GM23338 (cell line): ENCODE results near the gene GAK. TPM values are rescaled to one million over a fixed set of nuclear protein-coding genes. Genes with fewer than 3 reads are reported as not detected.

Source experiments
- ATAC-seq: fragments of 200-7000 bp; cut with Tn5 transposase; 3 replicates; pipeline ENCODE4 v1.9.1; 2020
- DNase-seq: peaks from one replicate; pipeline ENCODE4 v3.0.0-alpha.2; 2015; ENCODE audit warnings: low spot score
- H2AFZ ChIP-seq: fragments of 200-600 bp; sonication (generic); 2 replicates; pipeline ENCODE4 v1.8.0; 2016; ENCODE audit warnings: antibody characterized with exemption, mild to moderate bottlenecking, moderate library complexity
- H3F3A ChIP-seq: fragments of 200-600 bp; sonication (generic); replicated peaks from 2 replicates; pipeline ENCODE4 v1.8.0; 2017; ENCODE audit warnings: antibody characterized with exemption, mixed run types, low read depth
- H3K27ac ChIP-seq: fragments of 200-600 bp; sonication (generic); 2 replicates; pipeline ENCODE4 v1.6.1; 2016; ENCODE audit warnings: low read depth
- H3K27me3 ChIP-seq: fragments of 200-600 bp; sonication (generic); 2 replicates; pipeline ENCODE4 v1.8.0; 2016; ENCODE audit warnings: mild to moderate bottlenecking, mixed run types, moderate library complexity; ENCODE audit not compliant: insufficient read depth
- H3K36me3 ChIP-seq: fragments of 200-600 bp; sonication (generic); 2 replicates; pipeline ENCODE4 v1.8.0; 2016; ENCODE audit warnings: mild to moderate bottlenecking; ENCODE audit not compliant: insufficient read depth
- H3K4me1 ChIP-seq: fragments of 200-600 bp; sonication (generic); 2 replicates; pipeline ENCODE4 v1.8.0; 2016; ENCODE audit warnings: mild to moderate bottlenecking, moderate library complexity; ENCODE audit not compliant: insufficient read depth
- H3K4me2 ChIP-seq: fragments of 200-600 bp; sonication (generic); 2 replicates; pipeline ENCODE4 v1.7.1; 2017; ENCODE audit warnings: mixed run types
- H3K4me3 ChIP-seq: fragments of 200-600 bp; sonication (generic); 2 replicates; pipeline ENCODE4 v1.6.1; 2016; ENCODE audit warnings: mixed run types
- H3K79me2 ChIP-seq: fragments of 200-600 bp; sonication (generic); replicated peaks from 2 replicates; pipeline ENCODE4 v1.8.0; 2017; ENCODE audit warnings: mild to moderate bottlenecking; ENCODE audit not compliant: insufficient read depth
- H3K9me2 ChIP-seq: fragments of 200-600 bp; sonication (generic); 2 replicates; pipeline ENCODE4 v1.8.0; 2017; ENCODE audit not compliant: insufficient read depth
- H4K20me1 ChIP-seq: fragments of 200-600 bp; sonication (generic); replicated peaks from 2 replicates; pipeline ENCODE4 v1.8.0; 2017; ENCODE audit warnings: mild to moderate bottlenecking; ENCODE audit not compliant: insufficient read depth
- H3K27ac Mint-ChIP-seq: 2 replicates; pipeline ENCODE4 v1.8.0; 2020; ENCODE audit warnings: inconsistent platforms, mild to moderate bottlenecking, moderate library complexity, mixed read lengths
- H3K27me3 Mint-ChIP-seq: 3 replicates; pipeline ENCODE4 v1.8.0; 2022; ENCODE audit warnings: low read depth, mild to moderate bottlenecking, moderate library complexity, mixed read lengths, inconsistent platforms; ENCODE audit not compliant: insufficient read depth, poor library complexity
- H3K36me3 Mint-ChIP-seq: 3 replicates; pipeline ENCODE4 v1.8.0; 2021; ENCODE audit warnings: low read depth, mild to moderate bottlenecking, inconsistent platforms, moderate library complexity, mixed read lengths
- H3K4me1 Mint-ChIP-seq: 3 replicates; pipeline ENCODE4 v1.8.0; 2020; ENCODE audit warnings: mild to moderate bottlenecking, inconsistent platforms, mixed read lengths
- H3K4me3 Mint-ChIP-seq: 3 replicates; pipeline ENCODE4 v1.8.0; 2021; ENCODE audit warnings: moderate library complexity, mild to moderate bottlenecking, inconsistent platforms, mixed read lengths
- H3K9me3 Mint-ChIP-seq: 3 replicates; pipeline ENCODE4 v1.8.0; 2020; ENCODE audit warnings: moderate library complexity, mild to moderate bottlenecking, inconsistent platforms, mixed read lengths
- CREB1 ChIP-seq: fragments of 250-450 bp; sonication (Bioruptor Pico); IDR thresholded peaks from 2 replicates; pipeline ENCODE4 v1.5.0; 2020; ENCODE audit warnings: low read depth, mild to moderate bottlenecking, moderate library complexity
- EZH2 ChIP-seq: fragments of 200-600 bp; sonication (generic); IDR thresholded peaks from one replicate; pipeline ENCODE4 v1.8.0; 2017; ENCODE audit warnings: antibody characterized with exemption, mild to moderate bottlenecking, low read depth; ENCODE audit not compliant: unreplicated experiment
- EZH2phosphoT487 ChIP-seq: fragments of 200-600 bp; sonication (generic); IDR thresholded peaks from one replicate; pipeline ENCODE4 v1.8.1; 2018; ENCODE audit warnings: antibody characterized with exemption; ENCODE audit not compliant: unreplicated experiment
- JUNB ChIP-seq: IDR thresholded peaks from one replicate; pipeline ENCODE4 v1.6.1; 2016; ENCODE audit warnings: antibody characterized with exemption; ENCODE audit not compliant: unreplicated experiment
- NANOG ChIP-seq: IDR thresholded peaks from 2 replicates; pipeline ENCODE4 v1.6.1; 2016; ENCODE audit warnings: antibody characterized with exemption, borderline replicate concordance
- POLR2AphosphoS5 ChIP-seq: IDR thresholded peaks from 2 replicates; pipeline ENCODE4 v1.6.1; 2016; ENCODE audit warnings: antibody characterized with exemption, low read depth
- STAT1 ChIP-seq: IDR thresholded peaks from one replicate; pipeline ENCODE4 v1.6.1; 2016; ENCODE audit warnings: antibody characterized with exemption; ENCODE audit not compliant: unreplicated experiment
- ZNF114 ChIP-seq: fragments of 250-450 bp; sonication (Bioruptor Pico); IDR thresholded peaks from 2 replicates; pipeline ENCODE4 v1.5.0; 2020; ENCODE audit warnings: mild to moderate bottlenecking, moderate library complexity
- ZNF331 ChIP-seq: fragments of 250-450 bp; sonication (Bioruptor Pico); IDR thresholded peaks from 2 replicates; pipeline ENCODE4 v1.5.0; 2020; ENCODE audit warnings: low read depth, mild to moderate bottlenecking, moderate library complexity
- polyA plus RNA-seq: library from polyadenylated mRNA; unstranded; fragments of >200 nt; fragmentation: Nextera tagmentation; extraction: Ambion mirVana; gene quantifications from 2 replicates; pipeline ENCODE4 v1.2.1, GENCODE V29; 2016
- total RNA-seq: library from RNA; depleted of rRNA; stranded (reverse); fragments of >200 nt; shearing (Covaris generic); gene quantifications from 2 replicates; pipeline ENCODE4 v1.2.3, GENCODE V29; 2014
- TF ChIP-seq, protein P1 (sequence below): fragments of 250-450 bp; sonication (Bioruptor Pico); IDR thresholded peaks from 2 replicates; pipeline ENCODE4 v1.5.0; 2020; ENCODE audit warnings: mild to moderate bottlenecking, moderate library complexity
- TF ChIP-seq, protein P2 (sequence below): IDR thresholded peaks from one replicate; pipeline ENCODE4 v1.6.1; 2018; ENCODE audit warnings: antibody characterized with exemption; ENCODE audit not compliant: unreplicated experiment
- TF ChIP-seq, protein P3 (sequence below): IDR thresholded peaks from 2 replicates; pipeline ENCODE4 v1.6.1; 2016; ENCODE audit warnings: antibody characterized with exemption
- TF ChIP-seq, protein P4 (sequence below), 2 experiments: fragments of 200-600 bp in 1 of 2; sonication (generic) in 1 of 2; conservative IDR thresholded peaks; 2 replicates each; pipeline versions ENCODE4 v1.5.1 to v1.6.1; 2016 to 2017; ENCODE audit warnings: antibody characterized with exemption in 2 of 2, low read depth in 2 of 2, mild to moderate bottlenecking in 2 of 2, moderate library complexity in 1 of 2

Gene GAK
- total and polyA plus RNA-seq, 2 experiments from 2014 or later, result 48.5 to 124 TPM

DNA sequence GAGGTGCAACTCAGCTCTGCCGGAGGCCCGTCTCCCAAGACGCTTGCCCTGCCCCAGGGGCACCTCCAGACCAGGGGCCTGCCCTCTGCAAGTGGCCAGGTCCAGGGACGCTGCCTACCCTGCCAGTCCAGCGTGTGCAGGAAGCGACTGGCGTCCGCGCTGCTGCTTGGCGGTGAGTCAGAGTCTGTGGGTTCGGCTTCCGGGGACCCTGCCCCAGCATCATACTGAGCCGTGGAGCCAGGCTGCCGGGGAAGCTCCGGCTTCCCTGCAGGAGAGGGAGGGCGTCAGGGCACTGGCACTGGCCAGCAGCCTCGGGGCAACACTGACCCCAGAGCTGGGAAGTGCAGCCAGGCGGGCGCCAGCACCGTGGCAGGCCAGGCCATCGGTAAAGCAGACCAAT is 63.7 kb downstream of the GAK start:
- no peaks in the 10 kb centered on the region for H3K9me2 ChIP-seq
- no peak overlapping the region for H2AFZ ChIP-seq
- no peak overlapping the region for H3K4me2 ChIP-seq
- no peak overlapping the region for H3K27ac ChIP-seq
- Mint-ChIP-seq H3K27me3 (peaks cover 9% of the 10 kb centered on the region), H3K4me1 (no peaks in the 10 kb centered on the region; the same call in 2 of the 3 replicates), H3K27ac (no peak overlapping the region), H3K4me3 (no peak overlapping the region), H3K9me3 (0 out of 3 replicates have a peak, but pooled peaks cover 4% of the 10 kb centered on the region), H3K36me3 (peaks cover 31% of the 10 kb centered on the region)
- no peak overlapping the region for H3K4me3 ChIP-seq
- TF ChIP-seq ZNF114 (CRISPR knock-in tag) (no peak), EZH2phosphoT487 (no peak), JUNB (no peak), POLR2AphosphoS5 (no peak), ZNF331 (CRISPR knock-in tag) (no peak), NANOG (no peak), EZH2 (no peak), STAT1 (no peak), CREB1 (CRISPR knock-in tag) (no peak)
- TF ChIP-seq, protein P1, sequence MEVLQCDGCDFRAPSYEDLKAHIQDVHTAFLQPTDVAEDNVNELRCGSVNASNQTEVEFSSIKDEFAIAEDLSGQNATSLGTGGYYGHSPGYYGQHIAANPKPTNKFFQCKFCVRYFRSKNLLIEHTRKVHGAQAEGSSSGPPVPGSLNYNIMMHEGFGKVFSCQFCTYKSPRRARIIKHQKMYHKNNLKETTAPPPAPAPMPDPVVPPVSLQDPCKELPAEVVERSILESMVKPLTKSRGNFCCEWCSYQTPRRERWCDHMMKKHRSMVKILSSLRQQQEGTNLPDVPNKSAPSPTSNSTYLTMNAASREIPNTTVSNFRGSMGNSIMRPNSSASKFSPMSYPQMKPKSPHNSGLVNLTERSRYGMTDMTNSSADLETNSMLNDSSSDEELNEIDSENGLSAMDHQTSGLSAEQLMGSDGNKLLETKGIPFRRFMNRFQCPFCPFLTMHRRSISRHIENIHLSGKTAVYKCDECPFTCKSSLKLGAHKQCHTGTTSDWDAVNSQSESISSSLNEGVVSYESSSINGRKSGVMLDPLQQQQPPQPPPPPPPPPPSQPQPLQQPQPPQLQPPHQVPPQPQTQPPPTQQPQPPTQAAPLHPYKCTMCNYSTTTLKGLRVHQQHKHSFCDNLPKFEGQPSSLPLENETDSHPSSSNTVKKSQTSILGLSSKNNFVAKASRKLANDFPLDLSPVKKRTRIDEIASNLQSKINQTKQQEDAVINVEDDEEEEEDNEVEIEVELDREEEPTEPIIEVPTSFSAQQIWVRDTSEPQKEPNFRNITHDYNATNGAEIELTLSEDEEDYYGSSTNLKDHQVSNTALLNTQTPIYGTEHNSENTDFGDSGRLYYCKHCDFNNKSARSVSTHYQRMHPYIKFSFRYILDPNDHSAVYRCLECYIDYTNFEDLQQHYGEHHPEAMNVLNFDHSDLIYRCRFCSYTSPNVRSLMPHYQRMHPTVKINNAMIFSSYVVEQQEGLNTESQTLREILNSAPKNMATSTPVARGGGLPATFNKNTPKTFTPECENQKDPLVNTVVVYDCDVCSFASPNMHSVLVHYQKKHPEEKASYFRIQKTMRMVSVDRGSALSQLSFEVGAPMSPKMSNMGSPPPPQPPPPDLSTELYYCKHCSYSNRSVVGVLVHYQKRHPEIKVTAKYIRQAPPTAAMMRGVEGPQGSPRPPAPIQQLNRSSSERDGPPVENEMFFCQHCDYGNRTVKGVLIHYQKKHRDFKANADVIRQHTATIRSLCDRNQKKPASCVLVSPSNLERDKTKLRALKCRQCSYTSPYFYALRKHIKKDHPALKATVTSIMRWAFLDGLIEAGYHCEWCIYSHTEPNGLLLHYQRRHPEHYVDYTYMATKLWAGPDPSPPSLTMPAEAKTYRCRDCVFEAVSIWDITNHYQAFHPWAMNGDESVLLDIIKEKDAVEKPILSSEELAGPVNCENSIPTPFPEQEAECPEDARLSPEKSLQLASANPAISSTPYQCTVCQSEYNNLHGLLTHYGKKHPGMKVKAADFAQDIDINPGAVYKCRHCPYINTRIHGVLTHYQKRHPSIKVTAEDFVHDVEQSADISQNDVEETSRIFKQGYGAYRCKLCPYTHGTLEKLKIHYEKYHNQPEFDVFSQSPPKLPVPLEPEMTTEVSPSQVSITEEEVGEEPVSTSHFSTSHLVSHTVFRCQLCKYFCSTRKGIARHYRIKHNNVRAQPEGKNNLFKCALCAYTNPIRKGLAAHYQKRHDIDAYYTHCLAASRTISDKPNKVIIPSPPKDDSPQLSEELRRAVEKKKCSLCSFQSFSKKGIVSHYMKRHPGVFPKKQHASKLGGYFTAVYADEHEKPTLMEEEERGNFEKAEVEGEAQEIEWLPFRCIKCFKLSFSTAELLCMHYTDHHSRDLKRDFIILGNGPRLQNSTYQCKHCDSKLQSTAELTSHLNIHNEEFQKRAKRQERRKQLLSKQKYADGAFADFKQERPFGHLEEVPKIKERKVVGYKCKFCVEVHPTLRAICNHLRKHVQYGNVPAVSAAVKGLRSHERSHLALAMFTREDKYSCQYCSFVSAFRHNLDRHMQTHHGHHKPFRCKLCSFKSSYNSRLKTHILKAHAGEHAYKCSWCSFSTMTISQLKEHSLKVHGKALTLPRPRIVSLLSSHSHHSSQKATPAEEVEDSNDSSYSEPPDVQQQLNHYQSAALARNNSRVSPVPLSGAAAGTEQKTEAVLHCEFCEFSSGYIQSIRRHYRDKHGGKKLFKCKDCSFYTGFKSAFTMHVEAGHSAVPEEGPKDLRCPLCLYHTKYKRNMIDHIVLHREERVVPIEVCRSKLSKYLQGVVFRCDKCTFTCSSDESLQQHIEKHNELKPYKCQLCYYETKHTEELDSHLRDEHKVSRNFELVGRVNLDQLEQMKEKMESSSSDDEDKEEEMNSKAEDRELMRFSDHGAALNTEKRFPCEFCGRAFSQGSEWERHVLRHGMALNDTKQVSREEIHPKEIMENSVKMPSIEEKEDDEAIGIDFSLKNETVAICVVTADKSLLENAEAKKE (CRISPR knock-in tag), result no peak
- TF ChIP-seq, protein P2, sequence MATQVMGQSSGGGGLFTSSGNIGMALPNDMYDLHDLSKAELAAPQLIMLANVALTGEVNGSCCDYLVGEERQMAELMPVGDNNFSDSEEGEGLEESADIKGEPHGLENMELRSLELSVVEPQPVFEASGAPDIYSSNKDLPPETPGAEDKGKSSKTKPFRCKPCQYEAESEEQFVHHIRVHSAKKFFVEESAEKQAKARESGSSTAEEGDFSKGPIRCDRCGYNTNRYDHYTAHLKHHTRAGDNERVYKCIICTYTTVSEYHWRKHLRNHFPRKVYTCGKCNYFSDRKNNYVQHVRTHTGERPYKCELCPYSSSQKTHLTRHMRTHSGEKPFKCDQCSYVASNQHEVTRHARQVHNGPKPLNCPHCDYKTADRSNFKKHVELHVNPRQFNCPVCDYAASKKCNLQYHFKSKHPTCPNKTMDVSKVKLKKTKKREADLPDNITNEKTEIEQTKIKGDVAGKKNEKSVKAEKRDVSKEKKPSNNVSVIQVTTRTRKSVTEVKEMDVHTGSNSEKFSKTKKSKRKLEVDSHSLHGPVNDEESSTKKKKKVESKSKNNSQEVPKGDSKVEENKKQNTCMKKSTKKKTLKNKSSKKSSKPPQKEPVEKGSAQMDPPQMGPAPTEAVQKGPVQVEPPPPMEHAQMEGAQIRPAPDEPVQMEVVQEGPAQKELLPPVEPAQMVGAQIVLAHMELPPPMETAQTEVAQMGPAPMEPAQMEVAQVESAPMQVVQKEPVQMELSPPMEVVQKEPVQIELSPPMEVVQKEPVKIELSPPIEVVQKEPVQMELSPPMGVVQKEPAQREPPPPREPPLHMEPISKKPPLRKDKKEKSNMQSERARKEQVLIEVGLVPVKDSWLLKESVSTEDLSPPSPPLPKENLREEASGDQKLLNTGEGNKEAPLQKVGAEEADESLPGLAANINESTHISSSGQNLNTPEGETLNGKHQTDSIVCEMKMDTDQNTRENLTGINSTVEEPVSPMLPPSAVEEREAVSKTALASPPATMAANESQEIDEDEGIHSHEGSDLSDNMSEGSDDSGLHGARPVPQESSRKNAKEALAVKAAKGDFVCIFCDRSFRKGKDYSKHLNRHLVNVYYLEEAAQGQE, result no peak
- TF ChIP-seq, protein P3, sequence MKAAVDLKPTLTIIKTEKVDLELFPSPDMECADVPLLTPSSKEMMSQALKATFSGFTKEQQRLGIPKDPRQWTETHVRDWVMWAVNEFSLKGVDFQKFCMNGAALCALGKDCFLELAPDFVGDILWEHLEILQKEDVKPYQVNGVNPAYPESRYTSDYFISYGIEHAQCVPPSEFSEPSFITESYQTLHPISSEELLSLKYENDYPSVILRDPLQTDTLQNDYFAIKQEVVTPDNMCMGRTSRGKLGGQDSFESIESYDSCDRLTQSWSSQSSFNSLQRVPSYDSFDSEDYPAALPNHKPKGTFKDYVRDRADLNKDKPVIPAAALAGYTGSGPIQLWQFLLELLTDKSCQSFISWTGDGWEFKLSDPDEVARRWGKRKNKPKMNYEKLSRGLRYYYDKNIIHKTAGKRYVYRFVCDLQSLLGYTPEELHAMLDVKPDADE, result no peak
- TF ChIP-seq, protein P4, sequence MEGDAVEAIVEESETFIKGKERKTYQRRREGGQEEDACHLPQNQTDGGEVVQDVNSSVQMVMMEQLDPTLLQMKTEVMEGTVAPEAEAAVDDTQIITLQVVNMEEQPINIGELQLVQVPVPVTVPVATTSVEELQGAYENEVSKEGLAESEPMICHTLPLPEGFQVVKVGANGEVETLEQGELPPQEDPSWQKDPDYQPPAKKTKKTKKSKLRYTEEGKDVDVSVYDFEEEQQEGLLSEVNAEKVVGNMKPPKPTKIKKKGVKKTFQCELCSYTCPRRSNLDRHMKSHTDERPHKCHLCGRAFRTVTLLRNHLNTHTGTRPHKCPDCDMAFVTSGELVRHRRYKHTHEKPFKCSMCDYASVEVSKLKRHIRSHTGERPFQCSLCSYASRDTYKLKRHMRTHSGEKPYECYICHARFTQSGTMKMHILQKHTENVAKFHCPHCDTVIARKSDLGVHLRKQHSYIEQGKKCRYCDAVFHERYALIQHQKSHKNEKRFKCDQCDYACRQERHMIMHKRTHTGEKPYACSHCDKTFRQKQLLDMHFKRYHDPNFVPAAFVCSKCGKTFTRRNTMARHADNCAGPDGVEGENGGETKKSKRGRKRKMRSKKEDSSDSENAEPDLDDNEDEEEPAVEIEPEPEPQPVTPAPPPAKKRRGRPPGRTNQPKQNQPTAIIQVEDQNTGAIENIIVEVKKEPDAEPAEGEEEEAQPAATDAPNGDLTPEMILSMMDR (conservative IDR thresholded peaks at IDR 0.05; ENCODE audit: low read depth in 2 of 2), result no peak
- no peaks in the 10 kb centered on the region for H3K79me2 ChIP-seq
- no peaks in the 10 kb centered on the region for H4K20me1 ChIP-seq
- no peak for DNase-seq
- H3F3A ChIP-seq, result peaks cover 18% of the 10 kb centered on the region
- H3K4me1 ChIP-seq, result no peaks in the 10 kb centered on the region
- no peak for ATAC-seq
- no peaks in the 10 kb centered on the region for H3K27me3 ChIP-seq
- H3K36me3 ChIP-seq, result no peaks in the 10 kb centered on the region
